GM23338 (cell line): ENCODE results near the gene CDKL4. TPM values are rescaled to one million over a fixed set of nuclear protein-coding genes. Genes with fewer than 3 reads are reported as not detected.

Experiments
- ATAC-seq: fragments of 200-7000 bp; cut with Tn5 transposase; 3 replicates; pipeline ENCODE4 v1.9.1; 2020
- DNase-seq: peaks from one replicate; pipeline ENCODE4 v3.0.0-alpha.2; 2015; ENCODE audit warnings: low spot score
- H2AFZ ChIP-seq: fragments of 200-600 bp; sonication (generic); 2 replicates; pipeline ENCODE4 v1.8.0; 2016; ENCODE audit warnings: antibody characterized with exemption, mild to moderate bottlenecking, moderate library complexity
- H3F3A ChIP-seq: fragments of 200-600 bp; sonication (generic); replicated peaks from 2 replicates; pipeline ENCODE4 v1.8.0; 2017; ENCODE audit warnings: antibody characterized with exemption, mixed run types, low read depth
- H3K27ac ChIP-seq: fragments of 200-600 bp; sonication (generic); 2 replicates; pipeline ENCODE4 v1.6.1; 2016; ENCODE audit warnings: low read depth
- H3K27me3 ChIP-seq: fragments of 200-600 bp; sonication (generic); 2 replicates; pipeline ENCODE4 v1.8.0; 2016; ENCODE audit warnings: mild to moderate bottlenecking, mixed run types, moderate library complexity; ENCODE audit not compliant: insufficient read depth
- H3K36me3 ChIP-seq: fragments of 200-600 bp; sonication (generic); 2 replicates; pipeline ENCODE4 v1.8.0; 2016; ENCODE audit warnings: mild to moderate bottlenecking; ENCODE audit not compliant: insufficient read depth
- H3K4me1 ChIP-seq: fragments of 200-600 bp; sonication (generic); 2 replicates; pipeline ENCODE4 v1.8.0; 2016; ENCODE audit warnings: mild to moderate bottlenecking, moderate library complexity; ENCODE audit not compliant: insufficient read depth
- H3K4me2 ChIP-seq: fragments of 200-600 bp; sonication (generic); 2 replicates; pipeline ENCODE4 v1.7.1; 2017; ENCODE audit warnings: mixed run types
- H3K4me3 ChIP-seq: fragments of 200-600 bp; sonication (generic); 2 replicates; pipeline ENCODE4 v1.6.1; 2016; ENCODE audit warnings: mixed run types
- H3K79me2 ChIP-seq: fragments of 200-600 bp; sonication (generic); replicated peaks from 2 replicates; pipeline ENCODE4 v1.8.0; 2017; ENCODE audit warnings: mild to moderate bottlenecking; ENCODE audit not compliant: insufficient read depth
- H3K9me2 ChIP-seq: fragments of 200-600 bp; sonication (generic); 2 replicates; pipeline ENCODE4 v1.8.0; 2017; ENCODE audit not compliant: insufficient read depth
- H4K20me1 ChIP-seq: fragments of 200-600 bp; sonication (generic); replicated peaks from 2 replicates; pipeline ENCODE4 v1.8.0; 2017; ENCODE audit warnings: mild to moderate bottlenecking; ENCODE audit not compliant: insufficient read depth
- H3K27ac Mint-ChIP-seq: 2 replicates; pipeline ENCODE4 v1.8.0; 2020; ENCODE audit warnings: inconsistent platforms, mild to moderate bottlenecking, moderate library complexity, mixed read lengths
- H3K27me3 Mint-ChIP-seq: 3 replicates; pipeline ENCODE4 v1.8.0; 2022; ENCODE audit warnings: low read depth, mild to moderate bottlenecking, moderate library complexity, mixed read lengths, inconsistent platforms; ENCODE audit not compliant: insufficient read depth, poor library complexity
- H3K36me3 Mint-ChIP-seq: 3 replicates; pipeline ENCODE4 v1.8.0; 2021; ENCODE audit warnings: low read depth, mild to moderate bottlenecking, inconsistent platforms, moderate library complexity, mixed read lengths
- H3K4me1 Mint-ChIP-seq: 3 replicates; pipeline ENCODE4 v1.8.0; 2020; ENCODE audit warnings: mild to moderate bottlenecking, inconsistent platforms, mixed read lengths
- H3K4me3 Mint-ChIP-seq: 3 replicates; pipeline ENCODE4 v1.8.0; 2021; ENCODE audit warnings: moderate library complexity, mild to moderate bottlenecking, inconsistent platforms, mixed read lengths
- H3K9me3 Mint-ChIP-seq: 3 replicates; pipeline ENCODE4 v1.8.0; 2020; ENCODE audit warnings: moderate library complexity, mild to moderate bottlenecking, inconsistent platforms, mixed read lengths
- CREB1 ChIP-seq: fragments of 250-450 bp; sonication (Bioruptor Pico); IDR thresholded peaks from 2 replicates; pipeline ENCODE4 v1.5.0; 2020; ENCODE audit warnings: low read depth, mild to moderate bottlenecking, moderate library complexity
- EZH2phosphoT487 ChIP-seq: fragments of 200-600 bp; sonication (generic); IDR thresholded peaks from one replicate; pipeline ENCODE4 v1.8.1; 2018; ENCODE audit warnings: antibody characterized with exemption; ENCODE audit not compliant: unreplicated experiment
- STAT1 ChIP-seq: IDR thresholded peaks from one replicate; pipeline ENCODE4 v1.6.1; 2016; ENCODE audit warnings: antibody characterized with exemption; ENCODE audit not compliant: unreplicated experiment
- ZNF114 ChIP-seq: fragments of 250-450 bp; sonication (Bioruptor Pico); IDR thresholded peaks from 2 replicates; pipeline ENCODE4 v1.5.0; 2020; ENCODE audit warnings: mild to moderate bottlenecking, moderate library complexity
- ZNF331 ChIP-seq: fragments of 250-450 bp; sonication (Bioruptor Pico); IDR thresholded peaks from 2 replicates; pipeline ENCODE4 v1.5.0; 2020; ENCODE audit warnings: low read depth, mild to moderate bottlenecking, moderate library complexity
- polyA plus RNA-seq: library from polyadenylated mRNA; unstranded; fragments of >200 nt; fragmentation: Nextera tagmentation; extraction: Ambion mirVana; gene quantifications from 2 replicates; pipeline ENCODE4 v1.2.1, GENCODE V29; 2016
- total RNA-seq: library from RNA; depleted of rRNA; stranded (reverse); fragments of >200 nt; shearing (Covaris generic); gene quantifications from 2 replicates; pipeline ENCODE4 v1.2.3, GENCODE V29; 2014
- TF ChIP-seq, protein P1 (sequence below), 2 experiments: fragments of 200-600 bp in 1 of 2; sonication (generic) in 1 of 2; conservative IDR thresholded peaks; 2 replicates each; pipeline versions ENCODE4 v1.5.1 to v1.6.1; 2016 to 2017; ENCODE audit warnings: antibody characterized with exemption in 2 of 2, low read depth in 2 of 2, mild to moderate bottlenecking in 2 of 2, moderate library complexity in 1 of 2
- TF ChIP-seq, protein P2 (sequence below): IDR thresholded peaks from one replicate; pipeline ENCODE4 v1.6.1; 2018; ENCODE audit warnings: antibody characterized with exemption; ENCODE audit not compliant: unreplicated experiment

The CDKL4 gene
- total and polyA plus RNA-seq, 2 experiments from 2014 or later = 0.24 TPM; not detected in 1

DNA sequence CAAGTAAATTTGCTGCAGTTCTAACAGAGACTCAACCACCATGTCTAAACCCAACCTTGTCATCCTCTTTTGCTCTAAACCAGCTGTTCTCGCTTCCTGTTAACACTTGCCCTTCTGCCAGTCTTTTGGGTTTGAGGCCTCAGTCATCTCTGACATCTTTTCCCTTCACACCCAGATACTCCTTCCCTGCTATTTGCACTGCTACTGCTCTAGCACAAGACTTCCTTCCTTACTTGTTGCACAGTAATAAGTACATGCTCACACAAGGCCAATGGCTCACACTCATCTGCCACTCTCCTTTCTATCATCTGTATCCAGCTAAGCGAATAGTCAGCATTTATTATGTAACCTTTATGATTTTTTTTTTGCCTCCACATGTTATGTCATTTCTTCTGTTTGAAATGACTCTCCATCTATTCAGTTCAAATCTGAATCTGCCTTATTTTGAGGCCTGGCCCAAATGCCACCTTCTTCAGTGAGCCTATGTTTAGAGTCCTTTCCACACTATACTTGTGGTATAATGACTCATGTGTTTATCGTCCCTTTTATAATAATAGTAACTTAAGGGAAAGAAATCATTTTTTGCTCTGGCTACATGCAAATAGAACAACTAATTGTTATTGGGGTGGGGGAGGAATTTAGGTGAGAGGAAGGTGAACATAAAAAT is 22.5 kb upstream of the CDKL4 start (continued):
- TF ChIP-seq STAT1 = no peak
- TF ChIP-seq, protein P1, sequence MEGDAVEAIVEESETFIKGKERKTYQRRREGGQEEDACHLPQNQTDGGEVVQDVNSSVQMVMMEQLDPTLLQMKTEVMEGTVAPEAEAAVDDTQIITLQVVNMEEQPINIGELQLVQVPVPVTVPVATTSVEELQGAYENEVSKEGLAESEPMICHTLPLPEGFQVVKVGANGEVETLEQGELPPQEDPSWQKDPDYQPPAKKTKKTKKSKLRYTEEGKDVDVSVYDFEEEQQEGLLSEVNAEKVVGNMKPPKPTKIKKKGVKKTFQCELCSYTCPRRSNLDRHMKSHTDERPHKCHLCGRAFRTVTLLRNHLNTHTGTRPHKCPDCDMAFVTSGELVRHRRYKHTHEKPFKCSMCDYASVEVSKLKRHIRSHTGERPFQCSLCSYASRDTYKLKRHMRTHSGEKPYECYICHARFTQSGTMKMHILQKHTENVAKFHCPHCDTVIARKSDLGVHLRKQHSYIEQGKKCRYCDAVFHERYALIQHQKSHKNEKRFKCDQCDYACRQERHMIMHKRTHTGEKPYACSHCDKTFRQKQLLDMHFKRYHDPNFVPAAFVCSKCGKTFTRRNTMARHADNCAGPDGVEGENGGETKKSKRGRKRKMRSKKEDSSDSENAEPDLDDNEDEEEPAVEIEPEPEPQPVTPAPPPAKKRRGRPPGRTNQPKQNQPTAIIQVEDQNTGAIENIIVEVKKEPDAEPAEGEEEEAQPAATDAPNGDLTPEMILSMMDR (conservative IDR thresholded peaks at IDR 0.05; ENCODE audit: low read depth in 2 of 2) = no peak

DNA sequence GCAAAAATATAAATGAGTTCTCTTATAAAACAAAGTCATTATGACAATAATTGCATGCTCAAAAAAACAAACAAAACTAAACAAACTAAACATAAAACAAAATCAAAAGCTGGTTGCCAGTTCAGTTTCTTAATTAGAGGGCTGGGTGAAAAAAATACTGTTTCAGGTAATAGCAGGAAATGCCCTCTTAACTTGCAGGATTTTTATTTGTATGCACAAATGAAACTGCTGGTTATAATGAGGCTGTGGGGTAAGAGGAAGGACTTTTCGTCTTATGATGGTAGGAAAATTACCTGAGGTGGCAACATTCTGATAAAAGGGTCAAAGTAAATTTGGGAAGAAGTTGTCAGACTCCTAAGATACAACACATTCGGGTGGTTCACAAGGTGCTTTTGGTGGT is 21.5 kb upstream of the CDKL4 start:
- no peaks in the 10 kb centered on the region for H3K9me2 ChIP-seq
- TF ChIP-seq EZH2phosphoT487 = no peak
- no peak for TF ChIP-seq ZNF114 (CRISPR knock-in tag)
- no peak for TF ChIP-seq ZNF331 (CRISPR knock-in tag)
- ATAC-seq = no peak
- H3K79me2 ChIP-seq = no peaks in the 10 kb centered on the region
- peaks cover 12% of the 10 kb centered on the region for H3K36me3 Mint-ChIP-seq
- H3K4me1 Mint-ChIP-seq = peaks cover 9% of the 10 kb centered on the region
- H3K36me3 ChIP-seq = peaks cover 10% of the 10 kb centered on the region; the same call in 1 of the 2 replicates
- H3K27ac ChIP-seq = no peak overlapping the region
- peak overlapping the region; percentile 46; the same call in 1 of the 2 replicates for H3K27ac Mint-ChIP-seq
- H3K27me3 ChIP-seq = no peaks in the 10 kb centered on the region
- peaks cover 3% of the 10 kb centered on the region; the same call in 1 of the 2 replicates for H3F3A ChIP-seq
- no peaks in the 10 kb centered on the region for H4K20me1 ChIP-seq
- H3K27me3 Mint-ChIP-seq = no peaks in the 10 kb centered on the region
- no peaks in the 10 kb centered on the region for H3K9me3 Mint-ChIP-seq
- DNase-seq = no peak
- no peaks in the 10 kb centered on the region for H3K4me1 ChIP-seq
- H3K4me3 ChIP-seq = no peak overlapping the region
- no peak overlapping the region for H3K4me2 ChIP-seq
- H2AFZ ChIP-seq = no peak overlapping the region
- H3K4me3 Mint-ChIP-seq = no peak overlapping the region

DNA sequence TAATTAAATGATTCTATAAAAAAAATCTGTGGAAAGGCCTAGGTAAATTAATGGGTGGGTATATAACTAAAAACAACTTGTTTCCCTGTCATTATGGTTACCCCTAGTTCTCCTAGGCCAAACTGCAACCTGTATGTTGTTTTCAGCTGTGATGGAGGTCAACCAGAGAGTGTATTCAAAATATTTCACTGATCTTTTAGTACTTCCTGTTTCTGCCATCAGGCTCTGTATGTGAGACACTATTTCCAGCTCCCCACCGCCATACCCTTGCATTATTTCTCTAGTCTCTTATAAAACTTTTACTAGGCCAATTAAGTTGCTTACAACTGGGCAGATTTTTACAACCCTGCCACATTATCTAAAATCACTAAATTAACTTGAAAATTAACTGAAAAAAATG is 21.0 kb upstream of the CDKL4 start:
- Histone ChIP-seq H3K4me2 (no peak overlapping the region), H3F3A (peaks cover 3% of the 10 kb centered on the region; the same call in 1 of the 2 replicates), H3K4me1 (no peaks in the 10 kb centered on the region), H3K79me2 (no peaks in the 10 kb centered on the region), H3K36me3 (peaks cover 10% of the 10 kb centered on the region; the same call in 1 of the 2 replicates), H3K4me3 (no peak overlapping the region), H3K27ac (no peak overlapping the region), H3K27me3 (no peaks in the 10 kb centered on the region), H4K20me1 (no peaks in the 10 kb centered on the region), H3K9me2 (no peaks in the 10 kb centered on the region), H2AFZ (no peak overlapping the region)
- no peak for DNase-seq
- Mint-ChIP-seq H3K27me3 (peaks cover 2% of the 10 kb centered on the region), H3K36me3 (peaks cover 16% of the 10 kb centered on the region), H3K4me3 (no peak overlapping the region), H3K27ac (peak overlapping the region; percentile 53; the same call in 1 of the 2 replicates), H3K9me3 (no peaks in the 10 kb centered on the region), H3K4me1 (peaks cover 9% of the 10 kb centered on the region)
- TF ChIP-seq, protein P2, sequence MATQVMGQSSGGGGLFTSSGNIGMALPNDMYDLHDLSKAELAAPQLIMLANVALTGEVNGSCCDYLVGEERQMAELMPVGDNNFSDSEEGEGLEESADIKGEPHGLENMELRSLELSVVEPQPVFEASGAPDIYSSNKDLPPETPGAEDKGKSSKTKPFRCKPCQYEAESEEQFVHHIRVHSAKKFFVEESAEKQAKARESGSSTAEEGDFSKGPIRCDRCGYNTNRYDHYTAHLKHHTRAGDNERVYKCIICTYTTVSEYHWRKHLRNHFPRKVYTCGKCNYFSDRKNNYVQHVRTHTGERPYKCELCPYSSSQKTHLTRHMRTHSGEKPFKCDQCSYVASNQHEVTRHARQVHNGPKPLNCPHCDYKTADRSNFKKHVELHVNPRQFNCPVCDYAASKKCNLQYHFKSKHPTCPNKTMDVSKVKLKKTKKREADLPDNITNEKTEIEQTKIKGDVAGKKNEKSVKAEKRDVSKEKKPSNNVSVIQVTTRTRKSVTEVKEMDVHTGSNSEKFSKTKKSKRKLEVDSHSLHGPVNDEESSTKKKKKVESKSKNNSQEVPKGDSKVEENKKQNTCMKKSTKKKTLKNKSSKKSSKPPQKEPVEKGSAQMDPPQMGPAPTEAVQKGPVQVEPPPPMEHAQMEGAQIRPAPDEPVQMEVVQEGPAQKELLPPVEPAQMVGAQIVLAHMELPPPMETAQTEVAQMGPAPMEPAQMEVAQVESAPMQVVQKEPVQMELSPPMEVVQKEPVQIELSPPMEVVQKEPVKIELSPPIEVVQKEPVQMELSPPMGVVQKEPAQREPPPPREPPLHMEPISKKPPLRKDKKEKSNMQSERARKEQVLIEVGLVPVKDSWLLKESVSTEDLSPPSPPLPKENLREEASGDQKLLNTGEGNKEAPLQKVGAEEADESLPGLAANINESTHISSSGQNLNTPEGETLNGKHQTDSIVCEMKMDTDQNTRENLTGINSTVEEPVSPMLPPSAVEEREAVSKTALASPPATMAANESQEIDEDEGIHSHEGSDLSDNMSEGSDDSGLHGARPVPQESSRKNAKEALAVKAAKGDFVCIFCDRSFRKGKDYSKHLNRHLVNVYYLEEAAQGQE = no peak
- TF ChIP-seq, protein P1 (conservative IDR thresholded peaks at IDR 0.05; ENCODE audit: low read depth in 2 of 2) = no peak
- no peak for TF ChIP-seq ZNF331 (CRISPR knock-in tag)
- TF ChIP-seq CREB1 (CRISPR knock-in tag) = no peak
- no peak for ATAC-seq
